Measurements from ENCODE around the gene FOXJ3.

- TF ChIP-seq CTCF (conservative IDR thresholded peaks at IDR 0.05 in 1 of 2, IDR thresholded peaks at IDR 0.05 in 1 of 2; ENCODE audit: low read depth in 1 of 2, low read length in 2 of 2) = no peak
- TF ChIP-seq EZH2 (IDR thresholded peaks at IDR 0.05; ENCODE audit: low read length, missing control alignments) = no peak
Observed at GRCh38 chr1:42319128-42319851, 15.7 kb downstream of the FOXJ3 start.
